Motor neuron (in vitro differentiated cells): Measurements from ENCODE around the gene SUCLA2. TPM values are rescaled to one million over a fixed set of nuclear protein-coding genes. Genes with fewer than 3 reads are reported as not detected.

Experiments
- ATAC-seq, 8 experiments: fragments of 200-7000 bp; cut with Tn5 transposase; replicated peaks in 6 of 8; 2 replicates each; pipeline ENCODE4 v1.8.0; 2021; ENCODE audit warnings: mild to moderate bottlenecking in 8 of 8, moderate library complexity in 8 of 8
- H3K27ac ChIP-seq, 2 donors: fragments of 250-450 bp; sonication (Bioruptor Pico); 2 replicates each; pipeline ENCODE4 v1.9.0; 2021; ENCODE audit warnings: antibody characterized with exemption in 2 of 2, mild to moderate bottlenecking in 2 of 2, moderate library complexity in 1 of 2
- H3K4me1 ChIP-seq, 2 donors: fragments of 250-450 bp; sonication (Bioruptor Pico); replicated peaks in 1 of 2; 2 replicates each; pipeline ENCODE4 v1.6.1; 2021; ENCODE audit warnings: antibody characterized with exemption in 2 of 2, mild to moderate bottlenecking in 2 of 2, moderate library complexity in 1 of 2
- H3K4me3 ChIP-seq, 5 donors: fragments of 250-450 bp; sonication (Bioruptor Pico); 2 replicates each; pipeline ENCODE4 v1.9.0; 2021; ENCODE audit warnings: antibody characterized with exemption in 5 of 5, mild to moderate bottlenecking in 5 of 5, moderate library complexity in 4 of 5
- WGBS, 10 experiments: fragments of 450-650 bp; shearing (Covaris generic); methylation state at CpG; one replicate each; pipeline ENCODE4 v1.0.0; 2022; 5-methylcytosine and 5-hydroxymethylcytosine counted together
- in situ Hi-C, 9 experiments: fragments of 400-800 bp; cut with MboI; loops; one replicate each; pipeline ENCODE4 v1.15.0; 2021; ENCODE audit warnings: low sequenced_read_pairs in 9 of 9, low pct_unique_long_range_greater_than_20kb in 2 of 9; ENCODE audit not compliant: unreplicated experiment in 9 of 9
- total RNA-seq, 8 experiments: library from RNA; unstranded; fragments of 300-600 nt; gene quantifications; 2 replicates each; pipeline versions ENCODE4 v1.2.3 to v1.2.4, GENCODE V29; 2022

The SUCLA2 gene
- total RNA-seq, result 10 to 100 TPM; 44.3 to 74.5 (median 50.1) TPM

DNA sequence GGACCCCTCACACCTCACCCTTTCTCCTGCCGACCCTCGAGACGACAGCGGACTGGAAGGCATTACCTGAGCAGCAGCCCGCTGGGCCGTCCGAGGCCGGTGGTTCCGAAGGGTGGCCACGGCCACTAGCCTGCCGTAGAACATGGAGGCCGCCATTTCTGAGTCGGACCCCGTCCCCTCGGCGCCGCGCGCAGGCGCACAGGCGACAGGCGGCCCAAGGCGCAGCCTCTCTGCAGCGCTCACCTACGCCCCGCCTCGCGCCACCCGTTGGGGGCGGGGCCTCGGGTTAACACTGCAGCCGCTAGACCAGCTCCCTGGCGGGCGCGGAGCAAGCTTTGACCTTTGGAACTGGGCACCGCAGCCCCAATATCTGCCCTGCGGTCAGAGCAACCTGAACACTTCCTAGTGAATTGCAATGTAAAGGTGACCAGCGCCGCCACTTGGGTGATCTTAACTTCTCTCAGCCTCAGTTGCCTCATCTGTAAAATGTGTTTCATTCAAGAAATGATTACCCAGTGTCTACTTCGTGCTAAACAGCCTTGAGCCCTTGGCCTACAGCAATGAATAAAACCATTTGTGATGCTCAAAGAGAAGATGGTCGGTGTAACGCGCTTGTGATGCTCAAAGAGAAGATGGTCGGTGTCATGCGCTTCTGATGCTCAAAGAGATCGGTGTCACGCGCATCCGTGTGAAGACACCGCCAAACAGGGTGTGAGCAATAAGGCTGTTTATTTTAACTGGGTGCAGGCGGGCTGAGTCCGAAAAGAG is at the start of gene SUCLA2:
Gene SUCLA2, minus strand, starts transcription at position 160 of the 768 bp plus-strand sequence. Its CDS starts 4 bp downstream, at position 156.
- WGBS, 10 experiments, result 0 to 70% (median 14%) methylated on average over 1 to 34 of the region's 52 CpGs; no CpG with 5 or more reads in 1 of the 10 experiments

DNA sequence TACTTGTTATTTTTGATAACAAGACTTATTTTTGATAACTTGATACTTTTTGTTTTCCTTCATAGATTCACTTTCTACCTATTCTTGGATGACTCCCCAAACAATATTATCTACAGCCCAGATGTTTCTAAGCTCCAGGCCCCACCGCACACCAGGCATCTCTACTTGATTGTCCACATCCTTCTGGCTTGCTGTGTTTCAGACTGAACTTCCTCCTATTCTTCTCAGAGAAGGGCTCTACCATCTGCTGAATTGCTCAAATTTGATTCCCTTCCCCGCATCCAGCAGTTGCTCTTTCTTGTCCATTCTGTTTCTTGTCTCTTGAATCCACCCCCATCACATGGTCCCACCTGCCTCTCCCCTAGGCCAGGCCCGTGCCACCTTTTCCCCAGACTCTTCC is 49.5 kb upstream of the SUCLA2 start:
- Histone ChIP-seq H3K4me3 (no peak overlapping the region), H3K4me1 (no peaks in the 10 kb centered on the region), H3K27ac (no peak overlapping the region)
- no peak for ATAC-seq
- in situ Hi-C loops, result no loop called here
- 75 to 100% (median 98%) methylated on average over 1 to 3 of the region's 3 CpGs for WGBS, 10 experiments

More for the DNA sequence above, at the start of gene SUCLA2:
- Histone ChIP-seq H3K4me1 (peaks cover 3 to 10% of the 10 kb centered on the region in 2 donors), H3K4me3 (peak within 1 kb of the TSS; percentile 72 to 88 (median 86)), H3K27ac (peak within 1 kb of the TSS; percentile 65 to 84)
- peak; percentile 95 to 100 (median 99) for ATAC-seq
- in situ Hi-C loops, result no loop called here

GRCh38 chr13:48043789-48044503 is 42.9 kb upstream of the SUCLA2 start:
- in situ Hi-C loops, result no loop called here
- ATAC-seq, result peak in 2 of 8 experiments; percentile 83 to 84
- Histone ChIP-seq H3K27ac (no peak overlapping the region), H3K4me1 (no peaks in the 10 kb centered on the region), H3K4me3 (no peak overlapping the region)

DNA sequence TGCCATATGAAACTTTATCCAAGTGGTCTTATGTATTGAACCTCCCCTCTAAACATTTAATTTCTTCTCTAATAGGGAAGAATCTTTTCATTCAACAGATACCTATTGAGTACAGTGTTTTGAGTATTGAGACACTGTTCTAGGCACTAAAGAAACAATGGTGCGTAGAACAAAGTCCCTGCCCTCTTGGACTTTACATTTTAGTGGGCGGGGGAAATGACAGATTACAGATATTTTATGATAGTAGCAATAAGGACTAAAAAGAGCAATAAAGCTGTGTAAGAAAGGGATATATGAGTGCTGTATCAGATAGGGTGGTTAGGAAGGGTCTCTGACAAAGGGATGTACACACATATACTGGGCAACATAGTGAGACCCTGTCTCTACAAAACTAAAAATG is 41.8 kb upstream of the SUCLA2 start:
- 83 to 100% (median 100%) methylated on average over 1 to 2 of the region's 2 CpGs; no CpG with 5 or more reads in 2 of the 10 experiments for WGBS, 10 experiments
- H3K4me1 ChIP-seq, result peaks cover 2 to 3% of the 10 kb centered on the region in 2 donors
- H3K27ac ChIP-seq, result no peak overlapping the region
- in situ Hi-C loops, result no loop called here
- no peak for ATAC-seq
- H3K4me3 ChIP-seq, result no peak overlapping the region

GRCh38 chr13:48040896-48041295 is 39.8 kb upstream of the SUCLA2 start:
- H3K4me1 ChIP-seq, result peaks cover 2 to 3% of the 10 kb centered on the region in 2 donors
- no peak overlapping the region for H3K4me3 ChIP-seq
- WGBS, 10 experiments, result 50 to 100% (median 85%) methylated on average over 1 of the region's 1 CpG; no CpG with 5 or more reads in 2 of the 10 experiments
- in situ Hi-C loops, result no loop called here
- ATAC-seq, result no peak
- H3K27ac ChIP-seq, result no peak overlapping the region

- no peak overlapping the region for H3K27ac ChIP-seq
- peaks cover 2 to 3% of the 10 kb centered on the region in 2 donors for H3K4me1 ChIP-seq
- H3K4me3 ChIP-seq, result no peak overlapping the region
- in situ Hi-C loops, result no loop called here
- ATAC-seq, result no peak
These were observed 39.0 kb upstream of the SUCLA2 start for GRCh38 chr13:48040049-48040448.

DNA sequence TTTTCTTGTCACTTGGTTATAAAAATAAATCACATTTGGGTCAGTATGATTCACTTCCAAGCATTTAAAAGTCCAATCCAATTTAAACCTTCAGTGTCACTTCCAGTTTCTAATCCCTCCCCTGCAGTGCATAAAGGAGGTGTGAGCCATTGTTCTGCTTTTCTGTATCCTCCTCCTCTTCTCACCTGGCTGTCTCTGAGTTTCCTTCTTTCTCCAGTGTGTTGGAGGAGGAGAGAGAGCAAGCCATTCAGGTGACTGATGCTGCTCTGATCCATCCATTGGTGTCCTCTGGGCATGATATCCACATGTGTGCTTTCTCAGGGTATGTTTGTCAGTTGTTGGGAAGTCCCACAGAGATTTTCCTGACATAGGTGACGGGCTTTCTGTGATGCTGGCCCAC is 37.7 kb upstream of the SUCLA2 start:
- in situ Hi-C loops, result no loop called here
- no peak overlapping the region for H3K4me3 ChIP-seq
- no peak overlapping the region for H3K27ac ChIP-seq
- ATAC-seq, result no peak
- 83 to 100% (median 100%) methylated on average over 1 of the region's 1 CpG; no CpG with 5 or more reads in 4 of the 10 experiments for WGBS, 10 experiments
- H3K4me1 ChIP-seq, result peaks cover 2 to 3% of the 10 kb centered on the region in 2 donors

DNA sequence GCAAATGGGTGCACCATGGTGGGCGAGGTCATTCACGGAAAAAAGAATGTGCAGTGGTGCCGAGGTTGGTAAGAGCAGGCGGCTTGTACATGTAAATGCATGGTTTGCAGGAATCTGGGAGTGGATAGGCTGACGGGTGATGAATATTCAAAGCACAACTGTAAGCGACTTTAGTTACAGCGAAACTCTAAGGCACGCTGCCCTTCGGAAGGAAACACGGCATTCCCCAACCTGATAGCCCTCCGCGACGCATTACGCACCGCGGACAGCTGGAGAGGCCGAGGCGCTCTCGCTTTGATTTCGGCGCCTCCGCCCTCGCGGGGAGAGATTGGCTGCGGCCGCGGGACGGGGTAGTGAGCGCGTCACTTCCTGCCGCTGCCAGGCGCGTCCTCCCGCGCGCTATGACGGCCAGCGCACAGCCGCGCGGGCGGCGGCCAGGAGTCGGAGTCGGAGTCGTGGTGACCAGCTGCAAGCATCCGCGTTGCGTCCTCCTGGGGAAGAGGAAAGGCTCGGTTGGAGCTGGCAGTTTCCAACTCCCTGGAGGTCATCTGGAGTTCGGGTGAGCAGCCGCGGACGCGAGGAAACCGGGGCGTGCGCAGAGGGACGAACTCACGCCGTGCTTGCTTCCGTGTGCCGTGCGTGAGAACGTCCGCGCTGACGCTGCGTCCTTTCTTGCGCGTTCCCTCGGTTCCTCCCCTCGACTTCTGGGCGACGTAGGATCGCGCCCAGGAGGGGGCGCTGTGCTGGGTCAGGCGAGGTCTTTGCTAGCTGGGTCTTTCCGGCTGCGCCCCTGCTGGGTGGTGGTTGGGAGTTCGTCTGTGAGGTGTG is 36.5 kb upstream of the SUCLA2 start, which contains the start of gene NUDT15:
Gene NUDT15, plus strand, starts transcription at position 381 of the 828 bp plus-strand sequence. Its CDS starts 21 bp downstream, at position 402.
- peak; percentile 91 to 95 (median 94) for ATAC-seq
- Histone ChIP-seq H3K27ac (peak within 1 kb of the TSS; percentile 95 to 96), H3K4me3 (peak within 1 kb of the TSS; percentile 69 to 83 (median 82)), H3K4me1 (peaks cover 2 to 3% of the 10 kb centered on the region in 2 donors)
- in situ Hi-C loops, result no loop called here
- WGBS, 10 experiments, result 0 to 7% (median 1%) methylated on average over 3 to 34 of the region's 82 CpGs; no CpG with 5 or more reads in 2 of the 10 experiments

DNA sequence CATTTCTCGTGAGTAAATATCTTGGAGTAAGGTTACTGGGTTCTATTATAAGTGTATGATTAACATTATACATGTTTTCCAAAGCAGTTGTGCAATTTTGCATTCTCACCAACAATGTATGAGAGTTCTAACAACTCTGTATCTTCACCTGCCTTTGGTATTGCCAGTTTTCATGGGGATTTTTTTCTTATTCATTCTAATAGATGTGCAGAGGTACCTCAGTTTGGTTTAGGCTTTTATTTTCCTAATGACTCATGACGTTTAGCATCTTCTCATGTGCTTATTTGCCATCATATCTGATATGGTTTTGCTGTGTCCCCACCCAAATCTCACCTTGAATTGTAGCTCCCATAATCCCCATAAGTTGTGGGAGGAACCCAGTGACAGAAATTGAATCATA is 28.8 kb upstream of the SUCLA2 start:
- no peak for ATAC-seq
- Histone ChIP-seq H3K4me1 (no peaks in the 10 kb centered on the region), H3K4me3 (no peak overlapping the region), H3K27ac (no peak overlapping the region)
- in situ Hi-C loops, result no loop called here
- 0 to 100% (median 50%) methylated on average over 1 to 2 of the region's 2 CpGs; no CpG with 5 or more reads in 1 of the 10 experiments for WGBS, 10 experiments

- Histone ChIP-seq H3K4me3 (no peak overlapping the region), H3K27ac (no peak overlapping the region), H3K4me1 (no peaks in the 10 kb centered on the region)
- in situ Hi-C loops, result no loop called here
- ATAC-seq, result no peak
These were observed 27.0 kb upstream of the SUCLA2 start for GRCh38 chr13:48028066-48028465.

DNA sequence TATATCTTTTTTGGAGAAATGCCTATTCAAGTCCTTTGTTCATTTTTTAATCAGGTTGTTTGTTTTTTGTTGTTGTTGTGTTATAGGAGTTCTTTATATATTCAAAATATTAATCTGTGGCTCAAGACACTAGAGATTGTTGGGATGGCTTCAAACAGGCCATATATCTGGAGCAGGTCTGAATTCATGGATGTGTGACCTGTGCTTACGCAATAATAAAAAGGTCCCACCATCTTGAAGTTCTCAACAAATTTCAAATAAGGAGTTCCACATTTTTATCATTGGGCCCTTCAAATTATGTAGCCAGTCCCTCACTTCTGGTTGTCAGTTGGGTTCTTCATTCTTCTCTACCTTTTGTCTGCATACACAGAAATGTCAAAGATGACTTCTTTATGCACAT is 18.7 kb upstream of the SUCLA2 start:
- 80 to 100% (median 100%) methylated on average over 1 of the region's 1 CpG; no CpG with 5 or more reads in 5 of the 10 experiments for WGBS, 10 experiments
- H3K4me1 ChIP-seq, result no peaks in the 10 kb centered on the region
- no peak for ATAC-seq
- in situ Hi-C loops, result no loop called here
- no peak overlapping the region for H3K27ac ChIP-seq
- H3K4me3 ChIP-seq, result no peak overlapping the region

DNA sequence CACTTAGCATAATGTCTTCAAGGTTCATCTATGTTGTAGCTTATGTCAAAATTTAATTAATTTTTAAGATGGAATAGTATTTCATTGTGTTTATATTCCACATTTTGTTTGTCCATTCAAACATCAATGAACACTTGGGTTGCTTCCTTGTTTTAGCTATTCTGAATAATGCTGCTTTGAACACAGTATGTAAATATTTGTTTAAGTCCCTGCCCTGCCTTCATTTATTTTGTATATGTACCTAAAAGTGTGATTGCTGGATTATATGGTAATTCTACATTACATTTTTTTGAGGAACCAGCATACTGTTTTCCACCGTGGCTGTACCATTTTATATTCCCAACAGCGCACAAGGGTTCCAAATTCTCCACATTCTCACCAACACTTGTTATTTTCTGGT is 17.6 kb upstream of the SUCLA2 start:
- Histone ChIP-seq H3K4me1 (no peaks in the 10 kb centered on the region), H3K27ac (no peak overlapping the region), H3K4me3 (no peak overlapping the region)
- peak in 2 of 8 experiments; percentile 36 to 63 for ATAC-seq
- in situ Hi-C loops, result no loop called here
- 64 to 100% (median 96%) methylated on average over 1 to 2 of the region's 2 CpGs for WGBS, 10 experiments

GRCh38 chr13:48014359-48014758 is 13.3 kb upstream of the SUCLA2 start:
- in situ Hi-C loops, result no loop called here
- WGBS, 10 experiments, result 34 to 100% (median 83%) methylated on average over 1 to 2 of the region's 2 CpGs; no CpG with 5 or more reads in 3 of the 10 experiments
- H3K27ac ChIP-seq, result no peak overlapping the region
- H3K4me1 ChIP-seq, result no peaks in the 10 kb centered on the region
- no peak for ATAC-seq
- H3K4me3 ChIP-seq, result no peak overlapping the region
